NCI-H1092 (cell line): Measurements from ENCODE around the gene LHX2.

Experiments
- DNase-seq: peaks from one replicate; lab custom pipeline; 2025; lab: John Stamatoyannopoulos, UW

LHX2 gene

DNA sequence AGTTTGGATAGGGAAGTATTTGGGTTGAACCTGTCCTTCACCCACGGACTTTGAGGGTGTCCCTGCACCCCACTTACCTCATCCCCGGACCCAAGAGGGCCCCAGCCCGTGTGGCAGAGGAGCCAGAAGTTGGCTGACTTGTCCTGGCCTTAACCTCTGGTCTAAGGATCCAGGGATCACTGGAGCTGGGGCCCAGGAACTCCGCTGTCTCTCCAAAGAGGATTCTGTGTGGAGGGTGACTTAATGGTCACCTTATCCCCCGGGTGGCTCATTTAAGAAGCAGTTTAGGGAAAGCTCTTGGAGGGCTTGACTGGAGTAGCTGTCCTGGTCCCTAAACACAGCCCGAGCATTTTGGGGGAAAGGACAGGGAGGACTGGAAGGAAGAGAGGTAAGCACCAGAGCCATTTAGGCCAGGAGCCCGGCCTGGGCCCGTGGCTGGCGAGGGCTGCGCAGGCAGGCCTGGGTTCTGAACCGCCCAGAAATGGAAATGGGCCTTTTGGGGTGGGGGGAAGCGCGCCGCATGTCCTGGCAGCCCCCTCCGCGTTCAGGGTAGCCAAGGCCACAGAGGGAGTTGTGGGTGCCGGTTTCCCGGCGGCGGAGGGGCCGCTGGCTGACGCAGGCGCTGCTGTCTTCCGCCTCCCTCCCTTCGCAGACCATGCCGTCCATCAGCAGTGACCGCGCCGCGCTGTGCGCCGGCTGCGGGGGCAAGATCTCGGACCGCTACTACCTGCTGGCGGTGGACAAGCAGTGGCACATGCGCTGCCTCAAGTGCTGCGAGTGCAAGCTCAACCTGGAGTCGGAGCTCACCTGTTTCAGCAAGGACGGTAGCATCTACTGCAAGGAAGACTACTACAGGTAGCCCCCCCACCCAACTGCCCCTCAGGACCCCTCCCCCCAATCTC lies 2.0 kb downstream of the LHX2 start:
- DNase-seq = no peak

DNA sequence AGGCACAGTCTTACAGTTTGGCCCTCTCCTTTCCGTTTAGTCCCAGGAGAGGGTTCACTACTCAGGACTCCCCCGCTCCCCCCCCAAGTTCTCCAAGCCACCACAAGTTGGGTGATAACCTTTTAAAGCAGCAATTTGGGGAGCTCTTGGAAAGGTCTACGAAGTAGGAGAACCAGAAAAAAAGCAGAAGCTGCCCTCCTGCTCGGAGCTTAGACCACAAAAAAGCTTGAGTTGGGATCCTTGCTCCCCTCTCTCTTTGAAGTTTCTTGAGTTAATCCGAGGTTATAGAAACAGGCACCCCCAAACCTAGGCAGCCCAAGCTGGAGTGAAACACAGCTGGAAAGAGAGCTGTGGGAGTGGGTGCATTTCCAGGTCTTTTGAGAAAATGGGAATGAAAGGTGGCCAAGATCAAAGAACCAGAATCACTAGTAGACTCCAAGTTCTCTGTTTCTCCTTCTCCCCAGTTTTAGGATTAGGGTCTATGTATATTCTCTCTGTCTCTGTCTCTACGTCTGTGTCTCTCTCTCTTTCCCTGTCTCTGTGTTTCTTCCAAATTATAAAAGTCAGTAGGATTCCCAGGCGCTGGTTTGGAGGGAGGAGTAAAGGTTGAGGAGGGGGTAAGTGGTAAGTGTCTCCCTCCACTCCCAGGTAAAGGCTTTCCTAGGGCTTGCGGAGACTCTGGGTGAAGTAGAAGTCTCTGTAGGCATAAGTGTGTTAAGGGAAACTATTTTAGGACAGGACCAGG lies 2.8 kb downstream of the LHX2 start:
- DNase-seq = no peak

DNA sequence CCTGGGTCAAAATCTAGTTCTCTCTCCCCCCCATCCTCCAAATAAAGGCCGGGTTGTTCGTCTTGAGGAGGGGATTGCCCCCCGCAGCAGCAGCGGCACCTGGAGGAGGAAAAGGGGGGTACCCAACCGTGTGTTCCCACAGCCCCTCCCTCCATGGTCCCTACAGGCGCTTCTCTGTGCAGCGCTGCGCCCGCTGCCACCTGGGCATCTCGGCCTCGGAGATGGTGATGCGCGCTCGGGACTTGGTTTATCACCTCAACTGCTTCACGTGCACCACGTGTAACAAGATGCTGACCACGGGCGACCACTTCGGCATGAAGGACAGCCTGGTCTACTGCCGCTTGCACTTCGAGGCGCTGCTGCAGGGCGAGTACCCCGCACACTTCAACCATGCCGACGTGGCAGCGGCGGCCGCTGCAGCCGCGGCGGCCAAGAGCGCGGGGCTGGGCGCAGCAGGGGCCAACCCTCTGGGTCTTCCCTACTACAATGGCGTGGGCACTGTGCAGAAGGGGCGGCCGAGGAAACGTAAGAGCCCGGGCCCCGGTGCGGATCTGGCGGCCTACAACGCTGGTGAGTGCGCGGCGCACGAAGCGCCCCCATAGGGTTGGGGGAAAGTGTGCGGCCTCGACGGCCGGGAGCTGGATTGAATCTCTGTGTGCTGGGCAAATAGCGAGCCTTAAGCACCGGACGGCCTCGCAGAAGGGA lies 3.5 kb downstream of the LHX2 start:
- DNase-seq = no peak

GRCh38 chr9:124015661-124016131 lies 4.1 kb downstream of the LHX2 start:
- DNase-seq = no peak

DNA sequence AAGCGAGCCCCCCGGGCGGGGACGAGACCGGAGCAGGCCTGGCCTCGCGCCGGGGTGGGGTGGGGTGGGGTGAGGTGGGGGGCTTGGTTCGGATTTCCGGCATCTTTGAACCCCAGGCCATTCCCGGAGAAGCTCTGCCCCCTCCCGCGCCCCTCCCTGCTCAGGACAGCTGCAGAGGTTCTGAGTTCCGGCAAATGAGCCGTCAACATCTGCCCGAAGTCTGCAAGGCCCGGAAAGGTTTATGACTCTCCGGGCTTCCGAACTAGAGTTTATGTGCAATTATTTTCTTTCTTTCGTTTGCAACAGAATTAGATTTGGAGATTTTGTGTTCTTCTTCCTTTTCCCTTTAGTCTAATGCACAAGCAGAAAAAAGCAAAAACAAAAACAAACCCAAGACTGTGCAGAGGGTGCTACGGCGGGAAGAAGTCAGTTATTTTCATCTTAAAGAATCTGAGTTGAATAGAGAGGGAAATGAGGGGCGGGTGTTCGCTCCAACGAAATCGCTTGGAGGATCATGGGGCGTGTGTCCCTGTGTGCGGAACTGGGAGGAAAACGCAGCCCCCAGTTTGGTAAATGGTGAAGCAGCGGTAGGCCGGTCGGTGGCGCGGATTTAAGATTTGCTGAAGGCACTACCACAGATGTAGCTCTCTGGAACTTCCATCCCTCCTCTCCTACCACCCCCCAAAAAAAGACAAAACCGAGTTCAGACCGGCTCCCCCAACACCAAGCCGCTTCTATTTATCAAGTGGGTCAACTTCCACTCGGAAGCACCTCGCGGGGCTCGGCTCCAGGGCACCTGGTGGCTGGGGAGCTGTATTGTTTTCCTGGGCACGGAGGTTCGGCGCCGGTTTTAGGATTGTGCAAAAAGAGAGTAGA lies 4.8 kb downstream of the LHX2 start:
- no peak for DNase-seq

DNA sequence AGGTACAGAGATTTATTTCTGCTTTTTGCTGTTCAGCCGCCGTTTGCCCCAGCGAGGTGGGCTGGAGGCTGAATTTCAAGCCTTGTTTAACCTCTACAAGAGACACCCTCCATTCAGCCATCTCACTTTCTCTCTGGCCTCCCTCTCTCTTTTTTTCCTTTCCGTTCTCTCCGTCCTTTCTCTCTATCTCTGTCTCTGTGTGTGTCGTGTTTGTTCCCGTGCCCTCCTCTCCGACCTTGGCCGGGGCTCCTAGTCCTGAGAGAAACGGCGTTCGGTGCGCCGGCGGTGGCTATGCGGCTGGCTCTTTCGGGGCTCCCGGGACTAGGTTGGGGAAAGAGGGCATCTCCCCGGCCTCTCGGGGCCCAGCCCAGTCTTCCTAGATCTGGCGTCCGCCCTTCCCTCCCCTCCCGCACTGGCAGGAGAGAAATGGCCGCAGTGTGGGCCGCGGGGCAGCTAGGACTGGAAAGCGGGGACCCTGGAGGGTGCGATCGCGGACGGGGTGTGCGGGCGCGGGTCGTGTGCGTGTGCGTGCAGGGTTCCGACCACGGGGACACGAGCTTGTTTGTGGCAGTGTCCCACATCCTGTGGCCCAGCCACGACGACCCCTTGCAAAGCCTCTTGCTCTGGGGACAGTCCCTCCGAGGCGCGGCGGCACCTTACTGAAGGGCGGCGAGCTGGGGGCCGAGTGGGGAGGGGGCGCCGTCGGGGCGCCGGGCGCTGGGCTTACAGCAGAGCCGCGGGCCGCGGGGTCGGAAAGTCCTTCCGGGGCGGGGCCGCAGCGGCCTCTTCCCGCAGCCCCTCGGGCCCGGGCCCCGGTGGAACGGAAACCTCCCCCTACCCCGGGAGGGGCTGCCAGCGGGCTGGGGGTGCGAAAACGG lies 5.7 kb downstream of the LHX2 start:
- no peak for DNase-seq

DNA sequence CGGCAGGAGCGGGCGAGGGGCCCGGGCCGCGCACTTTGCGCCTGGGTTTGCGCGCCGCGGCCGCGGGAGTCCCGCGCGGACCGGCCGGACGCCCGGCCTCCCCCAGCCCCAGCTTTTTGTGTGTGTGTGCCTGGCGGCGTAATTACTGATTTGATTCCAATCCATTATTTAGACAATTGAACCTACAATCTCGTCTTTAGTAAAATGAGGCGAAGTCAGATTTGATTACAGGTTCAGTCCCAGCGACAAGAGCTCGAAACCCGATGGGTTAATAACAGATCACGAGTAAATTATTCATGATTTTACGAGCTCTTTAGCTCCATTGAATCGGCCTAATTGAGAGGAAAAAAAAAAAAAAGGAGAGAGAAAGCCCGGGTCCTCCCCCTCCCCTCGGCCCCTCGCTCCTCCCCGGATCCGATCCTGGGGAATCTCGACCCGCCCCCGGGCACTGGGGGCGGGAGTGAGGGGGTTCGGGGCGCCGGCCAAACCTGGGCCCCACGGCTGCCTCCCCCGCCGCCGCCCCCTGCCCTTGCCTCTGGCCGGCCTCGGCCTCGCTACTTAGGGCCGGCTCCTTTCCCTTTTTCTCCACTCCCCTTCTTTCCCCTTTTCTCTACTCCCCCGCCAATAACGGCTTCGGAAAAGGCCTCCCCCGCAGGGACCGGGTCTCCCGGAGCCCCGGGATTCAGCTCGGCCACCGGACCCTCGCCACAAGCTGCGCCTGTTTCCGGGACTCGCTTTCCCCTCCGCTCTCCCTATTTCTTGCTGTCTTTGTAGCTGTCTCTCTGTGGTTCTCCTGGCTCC lies 6.6 kb downstream of the LHX2 start:
- no peak for DNase-seq

- no peak for DNase-seq
Observed at GRCh38 chr9:124018730-124019697, 7.4 kb downstream of the LHX2 start.

DNA sequence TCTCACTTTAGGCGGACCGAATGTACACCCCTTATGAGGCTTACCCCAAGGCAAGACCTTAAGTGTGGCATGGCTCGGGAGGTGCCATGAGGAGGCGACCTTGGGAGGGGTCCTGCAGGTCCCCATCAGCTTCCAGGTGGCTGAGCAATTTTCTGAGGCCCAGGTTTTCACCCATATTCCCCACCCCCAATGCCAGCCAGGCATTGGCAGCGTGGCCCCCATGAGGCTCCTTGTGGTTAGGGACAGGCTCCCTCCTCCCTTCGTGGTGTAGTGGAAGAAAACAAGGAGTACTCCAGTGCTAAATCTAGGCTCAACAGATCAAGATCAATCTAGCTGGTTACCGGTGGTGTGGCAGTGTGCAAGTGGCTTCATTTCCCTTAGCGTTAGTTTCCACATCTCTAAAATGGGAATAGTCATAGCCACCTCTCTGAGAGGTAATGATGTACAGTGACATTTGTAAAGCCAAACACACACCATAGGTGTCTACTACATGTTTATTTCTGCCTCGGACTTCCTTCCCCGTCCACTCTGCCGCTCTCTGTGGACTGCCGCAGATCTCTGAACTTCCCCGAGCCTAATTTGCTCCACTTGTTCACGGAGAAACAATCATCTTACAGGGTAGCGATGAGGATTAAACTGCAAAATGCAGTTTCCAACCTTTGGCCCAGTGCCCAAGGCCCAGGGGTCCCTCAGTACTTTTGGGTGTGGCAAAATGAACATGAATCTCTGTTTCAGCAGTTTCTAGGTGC lies 8.4 kb downstream of the LHX2 start:
- no peak for DNase-seq

GRCh38 chr9:124020520-124021384 lies 9.2 kb downstream of the LHX2 start:
- DNase-seq = no peak

GRCh38 chr9:124021385-124021769 lies 9.8 kb downstream of the LHX2 start:
- DNase-seq = no peak

- no peak for DNase-seq
Observed at GRCh38 chr9:124022201-124023121, 10.9 kb downstream of the LHX2 start.

DNA sequence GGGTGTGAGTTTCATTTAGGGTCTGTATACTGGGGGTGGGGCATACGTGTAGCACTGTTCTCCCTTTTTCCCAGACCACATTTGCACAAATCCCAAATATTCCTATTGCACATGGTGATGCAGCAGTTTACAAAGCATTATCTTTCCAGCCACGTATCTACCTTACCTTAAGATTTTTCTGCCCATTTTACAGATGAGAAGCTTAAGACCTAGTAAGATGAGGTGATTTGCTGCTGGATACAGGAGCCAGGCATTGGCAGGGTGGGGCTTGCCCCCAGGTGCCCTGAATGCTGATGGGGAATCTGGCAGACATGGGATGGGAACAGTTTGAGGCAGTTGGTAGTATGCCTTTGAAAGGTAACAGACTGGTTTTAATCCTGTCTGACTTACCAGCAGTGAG lies 12.5 kb downstream of the LHX2 start:
- DNase-seq = no peak

DNA sequence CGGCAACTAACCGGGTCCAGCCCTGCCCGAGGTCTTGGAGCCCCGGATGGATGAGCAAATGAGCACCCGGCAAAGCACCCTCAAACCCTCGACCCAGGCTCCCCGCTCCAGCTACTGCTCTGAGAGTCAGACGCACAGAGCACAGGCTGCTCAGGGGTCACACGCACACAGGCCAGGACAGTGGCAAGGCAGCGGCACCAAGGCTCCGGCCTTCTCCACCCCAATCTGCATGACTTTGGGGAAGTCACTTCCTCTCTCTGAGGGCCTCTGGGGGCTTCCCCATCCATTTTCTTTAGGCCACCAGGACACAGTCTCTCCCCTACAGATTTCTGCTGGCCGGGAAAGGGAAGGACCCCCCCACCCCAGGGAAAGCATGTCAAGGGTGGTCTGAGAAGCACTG lies 18.0 kb downstream of the LHX2 start:
- no peak for DNase-seq

DNA sequence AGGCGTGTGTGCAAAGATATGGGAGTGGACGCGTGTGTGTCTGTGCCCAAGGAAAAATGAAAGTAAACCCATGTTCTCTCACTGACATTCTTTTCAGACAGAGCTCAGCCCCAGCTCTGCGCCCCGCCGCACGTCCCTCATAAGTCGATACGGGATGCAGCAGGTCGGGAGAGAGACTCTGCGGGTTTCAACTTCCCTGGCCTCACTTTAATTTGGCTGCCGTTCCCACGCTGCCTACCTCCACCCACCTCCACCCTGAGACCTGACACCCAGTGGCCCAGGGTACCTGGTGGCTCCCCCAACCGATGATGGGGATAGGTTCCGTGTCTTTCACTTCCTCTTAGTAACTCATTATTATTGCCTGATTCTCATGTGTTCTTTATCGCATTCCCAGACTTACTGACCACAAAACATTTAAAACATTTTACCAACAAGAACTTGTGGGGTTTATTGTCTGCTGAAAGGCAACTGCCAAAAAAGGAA lies 19.4 kb downstream of the LHX2 start:
- no peak for DNase-seq

DNA sequence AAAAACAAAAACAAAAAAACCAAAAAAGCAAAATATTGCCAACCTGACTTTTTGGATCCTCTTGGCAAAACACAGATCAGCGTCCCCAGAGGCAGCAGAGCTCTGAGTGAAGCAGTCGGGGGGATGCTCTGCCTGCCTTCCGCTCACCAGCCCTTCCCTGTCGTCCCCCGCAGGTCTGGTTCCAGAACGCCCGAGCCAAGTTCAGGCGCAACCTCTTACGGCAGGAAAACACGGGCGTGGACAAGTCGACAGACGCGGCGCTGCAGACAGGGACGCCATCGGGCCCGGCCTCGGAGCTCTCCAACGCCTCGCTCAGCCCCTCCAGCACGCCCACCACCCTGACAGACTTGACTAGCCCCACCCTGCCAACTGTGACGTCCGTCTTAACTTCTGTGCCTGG lies 20.7 kb downstream of the LHX2 start:
- DNase-seq = no peak
